Colonic mucosa (tissue), 4 donors: Measurements from ENCODE around the gene MAP2. TPM values are rescaled to one million over a fixed set of nuclear protein-coding genes. Genes with fewer than 3 reads are reported as not detected.

Experiments used
- DNase-seq: peaks from one replicate; pipeline ENCODE4 v3.0.0-alpha.2; 2020
- H3K27ac ChIP-seq: fragments of 200-600 bp; one replicate; pipeline ENCODE4 v1.8.0; 2021
- H3K27me3 ChIP-seq: fragments of 200-600 bp; one replicate; pipeline ENCODE4 v1.8.0; 2021
- H3K36me3 ChIP-seq: fragments of 200-600 bp; one replicate; pipeline ENCODE4 v1.8.0; 2021
- H3K4me1 ChIP-seq: fragments of 200-600 bp; one replicate; pipeline ENCODE4 v1.8.0; 2021; ENCODE audit warnings: mild to moderate bottlenecking
- H3K4me3 ChIP-seq: fragments of 200-600 bp; one replicate; pipeline ENCODE4 v1.8.0; 2021
- H3K9ac ChIP-seq, 2 donors: one replicate each; pipeline ENCODE4 v1.7.0; 2013; ENCODE audit warnings: control low read depth in 2 of 2, low read depth in 2 of 2, low read length in 2 of 2
- H3K9me3 ChIP-seq: fragments of 200-600 bp; one replicate; pipeline ENCODE4 v1.8.0; 2021
- CTCF ChIP-seq: fragments of 200-600 bp; IDR thresholded peaks from one replicate; pipeline ENCODE4 v1.8.0; 2022; ENCODE audit warnings: antibody characterized with exemption, mild to moderate bottlenecking
- intact Hi-C: fragments of 100-400 bp; cut with DNase I; formaldehyde crosslinking; loops from one replicate; pipeline ENCODE4 v1.14.1; 2022
- total RNA-seq, 2 donors: library from RNA; stranded (reverse); fragmentation: NEBNext Ultra II Directional in 1 of 2; extraction: Animal tissue kit (Norgen Biotek cat#: 25700) in 1 of 2; gene quantifications; one replicate each; pipeline ENCODE4 v1.2.1, GENCODE V29; 2021
- donor health status: healthy.
- donor health status: DM: no; HTN: no; CAD: no.
- donor health status: DM: no; HTN: no; CAD: no.

MAP2 gene
- total RNA-seq, 2 donors from 2014 or later: 0.84 to 1.4 TPM

GRCh38 chr2:209441541-209441940, 17.7 kb downstream of the MAP2 start:
- Histone ChIP-seq H3K27ac (no peak overlapping the region), H3K4me1 (no peaks in the 10 kb centered on the region), H3K9ac (no peak overlapping the region), H3K9me3 (no peaks in the 10 kb centered on the region), H3K27me3 (no peaks in the 10 kb centered on the region), H3K36me3 (no peaks in the 10 kb centered on the region), H3K4me3 (no peak overlapping the region)
- no peak for DNase-seq
- intact Hi-C loops: no loop called here
- TF ChIP-seq CTCF: no peak

- TF ChIP-seq CTCF: no peak
- Histone ChIP-seq H3K36me3 (no peaks in the 10 kb centered on the region), H3K9me3 (no peaks in the 10 kb centered on the region), H3K9ac (no peak overlapping the region), H3K4me3 (no peak overlapping the region), H3K4me1 (no peaks in the 10 kb centered on the region), H3K27ac (no peak overlapping the region), H3K27me3 (no peaks in the 10 kb centered on the region)
- DNase-seq: no peak
- intact Hi-C loops: no loop called here
These were observed 19.1 kb downstream of the MAP2 start for GRCh38 chr2:209442939-209443338.

GRCh38 chr2:209445485-209445884, 21.6 kb downstream of the MAP2 start:
- intact Hi-C loops: no loop called here
- H3K4me3 ChIP-seq: no peak overlapping the region
- no peaks in the 10 kb centered on the region for H3K27me3 ChIP-seq
- H3K36me3 ChIP-seq: no peaks in the 10 kb centered on the region
- H3K9me3 ChIP-seq: no peaks in the 10 kb centered on the region
- no peak for DNase-seq
- no peak for TF ChIP-seq CTCF
- no peaks in the 10 kb centered on the region for H3K4me1 ChIP-seq
- no peak overlapping the region for H3K9ac ChIP-seq
- H3K27ac ChIP-seq: no peak overlapping the region

GRCh38 chr2:209451209-209451834, 27.5 kb downstream of the MAP2 start:
- Histone ChIP-seq H3K27ac (no peak overlapping the region), H3K4me1 (no peaks in the 10 kb centered on the region), H3K9me3 (no peaks in the 10 kb centered on the region), H3K4me3 (no peak overlapping the region), H3K9ac (no peak overlapping the region), H3K27me3 (no peaks in the 10 kb centered on the region), H3K36me3 (no peaks in the 10 kb centered on the region)
- intact Hi-C loops: no loop called here
- no peak for TF ChIP-seq CTCF
- no peak for DNase-seq

- H3K36me3 ChIP-seq: no peaks in the 10 kb centered on the region
- TF ChIP-seq CTCF: no peak
- DNase-seq: no peak
- no peak overlapping the region for H3K27ac ChIP-seq
- no peaks in the 10 kb centered on the region for H3K27me3 ChIP-seq
- intact Hi-C loops: no loop called here
- no peak overlapping the region for H3K9ac ChIP-seq
- H3K4me3 ChIP-seq: no peak overlapping the region
- H3K4me1 ChIP-seq: no peaks in the 10 kb centered on the region
- H3K9me3 ChIP-seq: no peaks in the 10 kb centered on the region
These were observed 32.6 kb downstream of the MAP2 start for GRCh38 chr2:209456489-209456888.
